SK-N-SH treated with all-trans-retinoic acid at 6 μM for 48 hours (cell line): ENCODE data around the gene HELLS.

Experiments
- ATAC-seq: fragments of 200-7000 bp; cut with Tn5 transposase; 3 replicates; pipeline ENCODE4 v1.9.1; 2020; ENCODE audit warnings: mild to moderate bottlenecking, moderate library complexity
- ARNTL ChIP-seq: fragments of 450-650 bp; formaldehyde crosslinking; IDR thresholded peaks from 2 replicates; pipeline ENCODE4 v1.5.0; 2020; ENCODE audit warnings: low read depth, mild to moderate bottlenecking, moderate library complexity, borderline replicate concordance
- BACH2 ChIP-seq: fragments of 250-450 bp; sonication (Bioruptor Pico); IDR thresholded peaks from 2 replicates; pipeline ENCODE4 v1.9.0; 2021; ENCODE audit warnings: mild to moderate bottlenecking, borderline replicate concordance
- CSDC2 ChIP-seq: fragments of 250-450 bp; sonication (Bioruptor Pico); IDR thresholded peaks from 2 replicates; pipeline ENCODE4 v1.5.0; 2020; ENCODE audit warnings: mild to moderate bottlenecking, moderate library complexity
- ESRRG ChIP-seq: fragments of 250-450 bp; sonication (Bioruptor Pico); IDR thresholded peaks from 2 replicates; pipeline ENCODE4 v1.6.1; 2021; ENCODE audit warnings: mild to moderate bottlenecking
- GLIS3 ChIP-seq: fragments of 250-450 bp; sonication (Bioruptor Pico); IDR thresholded peaks from 2 replicates; pipeline ENCODE4 v1.5.0; 2020; ENCODE audit warnings: mild to moderate bottlenecking, moderate library complexity
- ISL1 ChIP-seq: fragments of 250-450 bp; sonication (Bioruptor Pico); IDR thresholded peaks from 2 replicates; pipeline ENCODE4 v2.1.2; 2022; ENCODE audit warnings: mild to moderate bottlenecking, moderate library complexity
- OSR1 ChIP-seq: fragments of 250-450 bp; sonication (Bioruptor Pico); IDR thresholded peaks from 2 replicates; pipeline ENCODE4 v1.8.0; 2022; ENCODE audit warnings: moderate library complexity, mild to moderate bottlenecking, inconsistent platforms
- POU6F1 ChIP-seq: fragments of 250-450 bp; sonication (Bioruptor Pico); IDR thresholded peaks from 2 replicates; pipeline ENCODE4 v1.8.0; 2021; ENCODE audit warnings: low read depth, mild to moderate bottlenecking, moderate library complexity, borderline replicate concordance
- PPARA ChIP-seq: fragments of 250-450 bp; sonication (Bioruptor Pico); IDR thresholded peaks from 2 replicates; pipeline ENCODE4 v1.5.0; 2020; ENCODE audit warnings: mild to moderate bottlenecking, borderline replicate concordance
- RARB ChIP-seq: fragments of 250-450 bp; sonication (Bioruptor Pico); IDR thresholded peaks from 2 replicates; pipeline ENCODE4 v1.8.0; 2021; ENCODE audit warnings: mild to moderate bottlenecking, moderate library complexity
- TCF4 ChIP-seq: fragments of 250-450 bp; sonication (Bioruptor Pico); IDR thresholded peaks from 2 replicates; pipeline ENCODE4 v1.8.0; 2021; ENCODE audit warnings: mild to moderate bottlenecking, moderate library complexity, borderline replicate concordance
- TOX ChIP-seq: fragments of 250-450 bp; sonication (Bioruptor Pico); IDR thresholded peaks from 2 replicates; pipeline ENCODE4 v1.8.0; 2021; ENCODE audit warnings: mild to moderate bottlenecking, moderate library complexity, borderline replicate concordance
- ZFP3 ChIP-seq: fragments of 250-450 bp; sonication (Bioruptor Pico); IDR thresholded peaks from 2 replicates; pipeline ENCODE4 v1.5.0; 2020; ENCODE audit warnings: mild to moderate bottlenecking, moderate library complexity
- ZFP30 ChIP-seq: fragments of 450-650 bp; formaldehyde crosslinking; IDR thresholded peaks from 2 replicates; pipeline ENCODE4 v1.5.0; 2022; ENCODE audit warnings: mild to moderate bottlenecking, moderate library complexity
- ZNF565 ChIP-seq: fragments of 450-650 bp; formaldehyde crosslinking; conservative IDR thresholded peaks from 2 replicates; pipeline ENCODE4 v1.5.0; 2020; ENCODE audit warnings: low read depth, mild to moderate bottlenecking, moderate library complexity
- ZNF70 ChIP-seq: fragments of 450-650 bp; formaldehyde crosslinking; IDR thresholded peaks from 2 replicates; pipeline ENCODE4 v1.5.0; 2020; ENCODE audit warnings: mild to moderate bottlenecking, moderate library complexity
- ZNF8 ChIP-seq: fragments of 450-650 bp; formaldehyde crosslinking; IDR thresholded peaks from 2 replicates; pipeline ENCODE4 v1.5.0; 2020; ENCODE audit warnings: mild to moderate bottlenecking, moderate library complexity
- TF ChIP-seq, protein P1 (sequence below): fragments of 250-450 bp; sonication (Bioruptor Pico); IDR thresholded peaks from 2 replicates; pipeline ENCODE4 v1.8.0; 2020; ENCODE audit warnings: mild to moderate bottlenecking, moderate library complexity, borderline replicate concordance
- TF ChIP-seq, protein P2 (sequence below): fragments of 250-450 bp; sonication (Bioruptor Pico); IDR thresholded peaks from 2 replicates; pipeline ENCODE4 v1.5.0; 2020; ENCODE audit warnings: mild to moderate bottlenecking, moderate library complexity
- TF ChIP-seq, protein P3 (sequence below): fragments of 250-450 bp; sonication (Bioruptor Pico); IDR thresholded peaks from 2 replicates; pipeline ENCODE4 v1.5.1; 2020; ENCODE audit warnings: low read depth, mild to moderate bottlenecking, moderate library complexity

HELLS gene

GRCh38 chr10:94607111-94607510 lies 61.5 kb downstream of the HELLS start:
- no peak for ATAC-seq
- TF ChIP-seq OSR1 (CRISPR knock-in tag) (no peak), ESRRG (CRISPR knock-in tag) (no peak), ZFP3 (no peak), TOX (CRISPR knock-in tag) (no peak), BACH2 (CRISPR knock-in tag) (no peak), GLIS3 (CRISPR knock-in tag) (no peak), ZNF70 (no peak), POU6F1 (CRISPR knock-in tag) (no peak), PPARA (CRISPR knock-in tag) (no peak), ZFP30 (CRISPR knock-in tag) (no peak), RARB (CRISPR knock-in tag) (no peak), ZNF8 (no peak)
- TF ChIP-seq, protein P1, sequence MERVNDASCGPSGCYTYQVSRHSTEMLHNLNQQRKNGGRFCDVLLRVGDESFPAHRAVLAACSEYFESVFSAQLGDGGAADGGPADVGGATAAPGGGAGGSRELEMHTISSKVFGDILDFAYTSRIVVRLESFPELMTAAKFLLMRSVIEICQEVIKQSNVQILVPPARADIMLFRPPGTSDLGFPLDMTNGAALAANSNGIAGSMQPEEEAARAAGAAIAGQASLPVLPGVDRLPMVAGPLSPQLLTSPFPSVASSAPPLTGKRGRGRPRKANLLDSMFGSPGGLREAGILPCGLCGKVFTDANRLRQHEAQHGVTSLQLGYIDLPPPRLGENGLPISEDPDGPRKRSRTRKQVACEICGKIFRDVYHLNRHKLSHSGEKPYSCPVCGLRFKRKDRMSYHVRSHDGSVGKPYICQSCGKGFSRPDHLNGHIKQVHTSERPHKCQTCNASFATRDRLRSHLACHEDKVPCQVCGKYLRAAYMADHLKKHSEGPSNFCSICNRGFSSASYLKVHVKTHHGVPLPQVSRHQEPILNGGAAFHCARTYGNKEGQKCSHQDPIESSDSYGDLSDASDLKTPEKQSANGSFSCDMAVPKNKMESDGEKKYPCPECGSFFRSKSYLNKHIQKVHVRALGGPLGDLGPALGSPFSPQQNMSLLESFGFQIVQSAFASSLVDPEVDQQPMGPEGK (CRISPR knock-in tag): no peak

- no peak for ATAC-seq
- TF ChIP-seq POU6F1 (CRISPR knock-in tag) (no peak), GLIS3 (CRISPR knock-in tag) (no peak), PPARA (CRISPR knock-in tag) (no peak), ZFP30 (CRISPR knock-in tag) (no peak), ZNF565 (no peak), OSR1 (CRISPR knock-in tag) (no peak), ZNF70 (no peak), ZFP3 (no peak), TCF4 (no peak), ARNTL (CRISPR knock-in tag) (no peak), ISL1 (CRISPR knock-in tag) (no peak), BACH2 (CRISPR knock-in tag) (no peak), CSDC2 (CRISPR knock-in tag) (no peak)
- TF ChIP-seq, protein P2, sequence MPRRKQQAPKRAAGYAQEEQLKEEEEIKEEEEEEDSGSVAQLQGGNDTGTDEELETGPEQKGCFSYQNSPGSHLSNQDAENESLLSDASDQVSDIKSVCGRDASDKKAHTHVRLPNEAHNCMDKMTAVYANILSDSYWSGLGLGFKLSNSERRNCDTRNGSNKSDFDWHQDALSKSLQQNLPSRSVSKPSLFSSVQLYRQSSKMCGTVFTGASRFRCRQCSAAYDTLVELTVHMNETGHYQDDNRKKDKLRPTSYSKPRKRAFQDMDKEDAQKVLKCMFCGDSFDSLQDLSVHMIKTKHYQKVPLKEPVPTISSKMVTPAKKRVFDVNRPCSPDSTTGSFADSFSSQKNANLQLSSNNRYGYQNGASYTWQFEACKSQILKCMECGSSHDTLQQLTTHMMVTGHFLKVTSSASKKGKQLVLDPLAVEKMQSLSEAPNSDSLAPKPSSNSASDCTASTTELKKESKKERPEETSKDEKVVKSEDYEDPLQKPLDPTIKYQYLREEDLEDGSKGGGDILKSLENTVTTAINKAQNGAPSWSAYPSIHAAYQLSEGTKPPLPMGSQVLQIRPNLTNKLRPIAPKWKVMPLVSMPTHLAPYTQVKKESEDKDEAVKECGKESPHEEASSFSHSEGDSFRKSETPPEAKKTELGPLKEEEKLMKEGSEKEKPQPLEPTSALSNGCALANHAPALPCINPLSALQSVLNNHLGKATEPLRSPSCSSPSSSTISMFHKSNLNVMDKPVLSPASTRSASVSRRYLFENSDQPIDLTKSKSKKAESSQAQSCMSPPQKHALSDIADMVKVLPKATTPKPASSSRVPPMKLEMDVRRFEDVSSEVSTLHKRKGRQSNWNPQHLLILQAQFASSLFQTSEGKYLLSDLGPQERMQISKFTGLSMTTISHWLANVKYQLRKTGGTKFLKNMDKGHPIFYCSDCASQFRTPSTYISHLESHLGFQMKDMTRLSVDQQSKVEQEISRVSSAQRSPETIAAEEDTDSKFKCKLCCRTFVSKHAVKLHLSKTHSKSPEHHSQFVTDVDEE (CRISPR knock-in tag): no peak
- TF ChIP-seq, protein P3, sequence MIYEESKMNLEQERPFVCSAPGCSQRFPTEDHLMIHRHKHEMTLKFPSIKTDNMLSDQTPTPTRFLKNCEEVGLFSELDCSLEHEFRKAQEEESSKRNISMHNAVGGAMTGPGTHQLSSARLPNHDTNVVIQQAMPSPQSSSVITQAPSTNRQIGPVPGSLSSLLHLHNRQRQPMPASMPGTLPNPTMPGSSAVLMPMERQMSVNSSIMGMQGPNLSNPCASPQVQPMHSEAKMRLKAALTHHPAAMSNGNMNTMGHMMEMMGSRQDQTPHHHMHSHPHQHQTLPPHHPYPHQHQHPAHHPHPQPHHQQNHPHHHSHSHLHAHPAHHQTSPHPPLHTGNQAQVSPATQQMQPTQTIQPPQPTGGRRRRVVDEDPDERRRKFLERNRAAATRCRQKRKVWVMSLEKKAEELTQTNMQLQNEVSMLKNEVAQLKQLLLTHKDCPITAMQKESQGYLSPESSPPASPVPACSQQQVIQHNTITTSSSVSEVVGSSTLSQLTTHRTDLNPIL (CRISPR knock-in tag): no peak
- TF ChIP-seq, protein P1 (CRISPR knock-in tag): no peak
- TF ChIP-seq, all 23 proteins: peak for 0
Observed at GRCh38 chr10:94608559-94608958, 63.0 kb downstream of the HELLS start.
